HL-60 (cell line): ENCODE data around the gene CALML6.
"Not testable (repeated sequence)": the region's sequence is repeated elsewhere in the genome, so short reads cannot be mapped to it uniquely, and the experiment has no call there.

Source experiments
- DNase-seq, 2 experiments: peaks; one replicate each; pipeline ENCODE4 v3.0.0-alpha.2; 2010 to 2020; ENCODE audit warnings: low read depth in 1 of 2, low spot score in 1 of 2
- H3K27ac ChIP-seq: fragments of 250-450 bp; sonication (Bioruptor Pico); replicated peaks from 2 replicates; pipeline ENCODE4 v1.5.1; 2020; ENCODE audit warnings: mild to moderate bottlenecking, moderate library complexity
- H3K27me3 ChIP-seq: fragments of 250-450 bp; sonication (Bioruptor Pico); 2 replicates; pipeline ENCODE4 v1.5.1; 2021; ENCODE audit warnings: mild to moderate bottlenecking, moderate library complexity; ENCODE audit not compliant: insufficient read depth, poor library complexity, severe bottlenecking
- H3K4me3 ChIP-seq: replicated peaks from 2 replicates; pipeline ENCODE4 v1.5.1; 2011; ENCODE audit warnings: mild to moderate bottlenecking, control low read depth, low read length; ENCODE audit not compliant: insufficient read depth
- CTCF ChIP-seq: IDR thresholded peaks from one replicate; pipeline ENCODE4 v1.5.1; 2011; ENCODE audit warnings: low read length, control low read depth, inconsistent platforms; ENCODE audit not compliant: insufficient read depth
- GABPA ChIP-seq: IDR thresholded peaks from 2 replicates; pipeline ENCODE4 v1.6.1; 2012; ENCODE audit warnings: low read depth
- POLR2AphosphoS5 ChIP-seq: IDR thresholded peaks from 2 replicates; pipeline ENCODE4 v1.6.1; 2012; ENCODE audit warnings: low read depth
- SPI1 ChIP-seq: IDR thresholded peaks from 2 replicates; pipeline ENCODE4 v1.6.1; 2012; ENCODE audit warnings: low read depth, mild to moderate bottlenecking, borderline replicate concordance
- TF ChIP-seq, protein P1 (sequence below): IDR thresholded peaks from 2 replicates; pipeline ENCODE4 v1.6.1; 2012; ENCODE audit warnings: low read depth; ENCODE audit not compliant: insufficient replicate concordance

The CALML6 gene

GRCh38 chr1:1928231-1929101 is 13.4 kb downstream of the CALML6 start:
- no peak for DNase-seq
- H3K27ac ChIP-seq: no peak overlapping the region
- TF ChIP-seq POLR2AphosphoS5: no peak
- TF ChIP-seq GABPA: no peak
- TF ChIP-seq, protein P1, sequence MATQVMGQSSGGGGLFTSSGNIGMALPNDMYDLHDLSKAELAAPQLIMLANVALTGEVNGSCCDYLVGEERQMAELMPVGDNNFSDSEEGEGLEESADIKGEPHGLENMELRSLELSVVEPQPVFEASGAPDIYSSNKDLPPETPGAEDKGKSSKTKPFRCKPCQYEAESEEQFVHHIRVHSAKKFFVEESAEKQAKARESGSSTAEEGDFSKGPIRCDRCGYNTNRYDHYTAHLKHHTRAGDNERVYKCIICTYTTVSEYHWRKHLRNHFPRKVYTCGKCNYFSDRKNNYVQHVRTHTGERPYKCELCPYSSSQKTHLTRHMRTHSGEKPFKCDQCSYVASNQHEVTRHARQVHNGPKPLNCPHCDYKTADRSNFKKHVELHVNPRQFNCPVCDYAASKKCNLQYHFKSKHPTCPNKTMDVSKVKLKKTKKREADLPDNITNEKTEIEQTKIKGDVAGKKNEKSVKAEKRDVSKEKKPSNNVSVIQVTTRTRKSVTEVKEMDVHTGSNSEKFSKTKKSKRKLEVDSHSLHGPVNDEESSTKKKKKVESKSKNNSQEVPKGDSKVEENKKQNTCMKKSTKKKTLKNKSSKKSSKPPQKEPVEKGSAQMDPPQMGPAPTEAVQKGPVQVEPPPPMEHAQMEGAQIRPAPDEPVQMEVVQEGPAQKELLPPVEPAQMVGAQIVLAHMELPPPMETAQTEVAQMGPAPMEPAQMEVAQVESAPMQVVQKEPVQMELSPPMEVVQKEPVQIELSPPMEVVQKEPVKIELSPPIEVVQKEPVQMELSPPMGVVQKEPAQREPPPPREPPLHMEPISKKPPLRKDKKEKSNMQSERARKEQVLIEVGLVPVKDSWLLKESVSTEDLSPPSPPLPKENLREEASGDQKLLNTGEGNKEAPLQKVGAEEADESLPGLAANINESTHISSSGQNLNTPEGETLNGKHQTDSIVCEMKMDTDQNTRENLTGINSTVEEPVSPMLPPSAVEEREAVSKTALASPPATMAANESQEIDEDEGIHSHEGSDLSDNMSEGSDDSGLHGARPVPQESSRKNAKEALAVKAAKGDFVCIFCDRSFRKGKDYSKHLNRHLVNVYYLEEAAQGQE: no peak
- no peak for TF ChIP-seq SPI1
- no peak for TF ChIP-seq CTCF
- no peak overlapping the region for H3K4me3 ChIP-seq
- H3K27me3 ChIP-seq: peaks cover 7% of the 10 kb centered on the region

DNA sequence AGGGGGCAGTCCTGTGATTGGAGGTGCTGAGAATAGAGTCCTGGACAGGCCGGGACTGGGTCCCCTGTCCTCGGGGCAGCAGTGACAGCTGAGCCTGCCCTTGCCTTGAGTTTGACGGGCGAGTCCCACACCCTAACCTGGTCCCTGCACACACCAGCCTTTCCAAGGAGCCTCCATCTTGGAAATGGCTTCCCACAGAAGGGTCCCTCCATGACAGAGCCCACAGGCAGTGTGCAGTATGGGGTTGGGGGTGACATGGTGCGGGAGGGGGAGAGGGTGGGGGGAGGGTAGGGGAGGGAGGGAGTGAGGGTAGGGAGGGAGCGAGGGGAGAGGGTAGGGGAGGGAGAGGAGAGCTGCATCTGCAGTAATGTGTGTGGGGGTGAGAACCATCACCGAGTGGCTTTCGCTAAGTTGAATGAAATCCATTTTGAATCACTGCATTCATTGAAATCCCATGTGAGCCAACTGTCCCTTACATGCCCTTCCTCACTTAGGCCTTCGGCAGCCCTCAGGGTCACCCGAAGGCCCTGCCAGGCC is 14.1 kb downstream of the CALML6 start:
- peaks cover 7% of the 10 kb centered on the region for H3K27me3 ChIP-seq
- no peak for DNase-seq
- H3K4me3 ChIP-seq: no peak overlapping the region
- no peak overlapping the region for H3K27ac ChIP-seq
- TF ChIP-seq POLR2AphosphoS5 (no peak), GABPA (no peak), CTCF (no peak), SPI1 (no peak)
- TF ChIP-seq, protein P1: no peak

DNA sequence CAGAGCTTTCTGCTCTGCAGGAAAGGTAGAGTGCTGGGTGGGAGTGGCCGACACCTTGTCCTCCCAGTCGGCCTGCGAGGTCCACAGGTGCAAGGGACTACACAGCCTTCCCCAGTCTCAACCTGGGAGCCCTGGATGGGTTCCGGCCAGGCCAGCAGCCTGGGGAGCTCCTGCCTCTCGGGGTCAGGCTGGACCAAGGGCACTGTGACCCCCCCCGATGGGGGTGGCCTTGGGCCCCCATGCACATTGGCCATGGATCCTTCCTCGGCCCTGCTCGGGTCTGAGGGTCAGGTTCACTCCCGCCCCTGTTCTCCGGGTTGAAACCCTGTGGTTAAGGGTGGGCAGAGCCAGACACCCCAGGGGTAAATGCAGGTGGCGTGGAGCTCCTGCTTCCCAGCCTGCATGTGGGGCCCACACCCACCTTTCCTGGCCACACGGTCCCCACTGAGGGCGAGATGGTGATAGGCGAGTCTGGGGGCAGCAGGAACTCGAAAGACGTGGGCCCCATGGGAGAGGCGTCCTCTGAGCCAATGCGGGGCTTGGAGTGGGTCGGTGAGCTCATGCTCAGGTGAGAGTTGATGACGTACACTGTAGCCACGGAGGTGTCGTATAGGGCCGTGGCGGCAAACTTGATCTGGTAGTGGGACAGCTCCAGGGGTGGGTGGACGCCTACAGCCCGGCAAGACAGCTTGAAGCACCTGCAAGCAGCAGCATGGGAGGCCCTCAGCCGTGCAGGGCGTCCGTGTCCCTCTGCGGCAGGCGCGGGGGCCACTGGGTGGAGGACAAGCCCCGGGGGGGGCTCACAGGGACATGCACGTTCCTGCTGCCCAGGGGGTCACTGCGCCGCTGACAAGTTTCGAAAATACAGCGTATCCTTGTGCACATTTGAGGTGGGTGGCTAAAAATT is 14.8 kb downstream of the CALML6 start:
- Histone ChIP-seq H3K27ac (no peak overlapping the region), H3K27me3 (peaks cover 5% of the 10 kb centered on the region), H3K4me3 (no peak overlapping the region)
- TF ChIP-seq CTCF (no peak), SPI1 (no peak), GABPA (no peak)
- TF ChIP-seq, protein P1: no peak
- no peak for DNase-seq

GRCh38 chr1:1934848-1935247 is 19.8 kb downstream of the CALML6 start:
- not testable (repeated sequence) for H3K27me3 ChIP-seq, H3K4me3 ChIP-seq, H3K27ac ChIP-seq, DNase-seq
